ENCODE data around the gene AHCYL2. TPM values are rescaled to one million over a fixed set of nuclear protein-coding genes. Genes with fewer than 3 reads are reported as not detected.

The AHCYL2 gene
- total and polyA plus RNA-seq, 2 of the 8 experiments (the other 6 are each of a cell fraction or from before 2014, with no cell fraction given): 20.7 to 25.4 TPM

DNA sequence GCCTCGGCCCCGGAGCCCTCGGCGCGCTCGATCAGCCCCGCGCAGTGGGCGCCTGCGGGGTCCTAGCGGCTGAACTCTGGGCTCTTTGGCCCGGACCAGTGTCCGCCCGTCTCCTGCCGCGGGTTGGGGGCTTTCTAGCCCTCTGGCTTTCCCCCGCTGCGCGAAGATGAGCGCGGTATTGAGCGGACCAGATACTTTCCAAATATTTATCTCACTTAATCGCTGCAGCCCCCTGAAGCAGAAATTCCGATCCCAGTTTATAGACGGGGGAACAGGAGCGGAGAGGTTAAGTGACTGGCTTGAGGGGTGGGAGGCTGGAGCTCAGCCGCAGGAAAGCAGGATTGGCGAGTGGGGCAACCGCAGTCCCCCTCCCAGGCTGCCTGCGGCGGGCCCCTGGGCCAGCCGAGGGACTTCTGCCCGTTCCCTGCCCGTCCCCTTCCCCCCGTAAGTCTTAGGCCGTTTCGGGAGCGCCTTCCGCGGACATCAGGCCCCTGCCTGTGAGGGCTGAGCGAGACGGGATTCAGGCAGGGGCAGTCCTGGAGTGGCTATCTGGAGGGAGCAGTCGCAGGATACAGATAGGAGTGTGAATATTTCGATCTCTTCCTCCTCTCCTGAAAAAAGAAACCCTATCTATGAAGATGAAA, 210.0 kb downstream of the AHCYL2 start (continued):
- TF ChIP-seq CBX5 (IDR thresholded peaks at IDR 0.05; ENCODE audit: low read depth, low read length): no peak
- TF ChIP-seq, protein P1, sequence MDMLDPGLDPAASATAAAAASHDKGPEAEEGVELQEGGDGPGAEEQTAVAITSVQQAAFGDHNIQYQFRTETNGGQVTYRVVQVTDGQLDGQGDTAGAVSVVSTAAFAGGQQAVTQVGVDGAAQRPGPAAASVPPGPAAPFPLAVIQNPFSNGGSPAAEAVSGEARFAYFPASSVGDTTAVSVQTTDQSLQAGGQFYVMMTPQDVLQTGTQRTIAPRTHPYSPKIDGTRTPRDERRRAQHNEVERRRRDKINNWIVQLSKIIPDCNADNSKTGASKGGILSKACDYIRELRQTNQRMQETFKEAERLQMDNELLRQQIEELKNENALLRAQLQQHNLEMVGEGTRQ (IDR thresholded peaks at IDR 0.05; ENCODE audit: low read length): no peak
- TF ChIP-seq TAF1 (IDR thresholded peaks at IDR 0.05; ENCODE audit: low read depth, low read length): no peak
- no peak for TF ChIP-seq SUZ12 (IDR thresholded peaks at IDR 0.05; ENCODE audit: low read length)
- no peak for TF ChIP-seq SP4 (IDR thresholded peaks at IDR 0.05; ENCODE audit: low read length)
- TF ChIP-seq YY1 (IDR thresholded peaks at IDR 0.05; ENCODE audit: low read depth, low read length): no peak; the same call in 1 of the 2 replicates
- TF ChIP-seq, protein P2, sequence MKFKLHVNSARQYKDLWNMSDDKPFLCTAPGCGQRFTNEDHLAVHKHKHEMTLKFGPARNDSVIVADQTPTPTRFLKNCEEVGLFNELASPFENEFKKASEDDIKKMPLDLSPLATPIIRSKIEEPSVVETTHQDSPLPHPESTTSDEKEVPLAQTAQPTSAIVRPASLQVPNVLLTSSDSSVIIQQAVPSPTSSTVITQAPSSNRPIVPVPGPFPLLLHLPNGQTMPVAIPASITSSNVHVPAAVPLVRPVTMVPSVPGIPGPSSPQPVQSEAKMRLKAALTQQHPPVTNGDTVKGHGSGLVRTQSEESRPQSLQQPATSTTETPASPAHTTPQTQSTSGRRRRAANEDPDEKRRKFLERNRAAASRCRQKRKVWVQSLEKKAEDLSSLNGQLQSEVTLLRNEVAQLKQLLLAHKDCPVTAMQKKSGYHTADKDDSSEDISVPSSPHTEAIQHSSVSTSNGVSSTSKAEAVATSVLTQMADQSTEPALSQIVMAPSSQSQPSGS (IDR thresholded peaks at IDR 0.05; ENCODE audit: low read length): no peak
- TF ChIP-seq FOSL1 (IDR thresholded peaks at IDR 0.05; ENCODE audit: insufficient read depth, low read depth, low read length): 0 out of 2 replicates have a peak, but pooled peaks have one; percentile 55
- peak; percentile 40; the same call in 1 of the 2 replicates for TF ChIP-seq GABPA (IDR thresholded peaks at IDR 0.05; ENCODE audit: borderline replicate concordance, insufficient read depth, low read length)
- TF ChIP-seq SRF (IDR thresholded peaks at IDR 0.05; ENCODE audit: low read depth, low read length): no peak
- no peak for TF ChIP-seq RFX5 (IDR thresholded peaks at IDR 0.05; ENCODE audit: borderline replicate concordance, low read depth, low read length)
- TF ChIP-seq CBX8 (IDR thresholded peaks at IDR 0.05; ENCODE audit: borderline replicate concordance, low read depth, low read length): no peak
- no peak for TF ChIP-seq TEAD4 (IDR thresholded peaks at IDR 0.05; ENCODE audit: low read depth, low read length)
- no peak for TF ChIP-seq EZH2 (IDR thresholded peaks at IDR 0.05; ENCODE audit: low read depth, low read length, severe bottlenecking)
- peak; percentile 27 for TF ChIP-seq CTBP2 (IDR thresholded peaks at IDR 0.05; ENCODE audit: borderline replicate concordance, insufficient read depth, insufficient read length, low read length)
- TF ChIP-seq SP1 (IDR thresholded peaks at IDR 0.05; ENCODE audit: low read depth, low read length): peak; percentile 37; the same call in 1 of the 2 replicates
- TF ChIP-seq KDM4A (IDR thresholded peaks at IDR 0.05; ENCODE audit: low read depth, low read length, severe bottlenecking): peak; percentile 58
- TF ChIP-seq ASH2L (IDR thresholded peaks at IDR 0.05; ENCODE audit: low read length): peak; percentile 50
- no peak for TF ChIP-seq POU5F1 (IDR thresholded peaks at IDR 0.05; ENCODE audit: low read depth, low read length)
- no peak for TF ChIP-seq KDM5A (IDR thresholded peaks at IDR 0.05; ENCODE audit: low read length)
